HS-5 (cell line): ENCODE measurements around the gene ZNF507.
"Not testable (repeated sequence)": the region's sequence is repeated elsewhere in the genome, so short reads cannot be mapped to it uniquely, and the experiment has no call there.

Source experiments
- DNase-seq: peaks from one replicate; pipeline ENCODE4 v3.0.0-alpha.2; 2012; ENCODE audit warnings: low read depth

The ZNF507 gene

GRCh38 chr19:32407004-32407992, 61.9 kb downstream of the ZNF507 start:
- no peak for DNase-seq

- DNase-seq: no peak
Measured at GRCh38 chr19:32415246-32415645, 69.8 kb downstream of the ZNF507 start.

GRCh38 chr19:32415669-32416068, 70.3 kb downstream of the ZNF507 start:
- DNase-seq: no peak

- no peak for DNase-seq
Measured at GRCh38 chr19:32416749-32417456, 71.5 kb downstream of the ZNF507 start.

- no peak for DNase-seq
Measured at GRCh38 chr19:32418155-32418554, 72.7 kb downstream of the ZNF507 start.

GRCh38 chr19:32421589-32422361, 76.4 kb downstream of the ZNF507 start:
- no peak for DNase-seq

GRCh38 chr19:32422435-32422834, 77.0 kb downstream of the ZNF507 start:
- no peak for DNase-seq

GRCh38 chr19:32423944-32424343, 78.5 kb downstream of the ZNF507 start:
- DNase-seq: not testable (repeated sequence)

GRCh38 chr19:32427536-32427935, 82.1 kb downstream of the ZNF507 start:
- DNase-seq: no peak

GRCh38 chr19:32436692-32437091, 91.3 kb downstream of the ZNF507 start:
- no peak for DNase-seq

GRCh38 chr19:32437096-32437495, 91.7 kb downstream of the ZNF507 start:
- no peak for DNase-seq
